Activated CD4-positive, alpha-beta memory T cell treated with anti-CD3 and anti-CD28 coated beads, Interleukin-2, amount 10 ng/mL, durations not matched to agents 7 days and 5 days (primary cell): ENCODE measurements around the gene PBOV1. TPM values are rescaled to one million over a fixed set of nuclear protein-coding genes. Genes with fewer than 3 reads are reported as not detected.
"Not testable (repeated sequence)": the region's sequence is repeated elsewhere in the genome, so short reads cannot be mapped to it uniquely, and the experiment has no call there.

Source experiments
- CTCF ChIA-PET: fragments of 350-600 bp; sonication (Branson Sonifier 250); formaldehyde crosslinking; loops from one replicate; lab custom pipeline; 2021; ENCODE audit warnings: antibody characterized with exemption, inconsistent platforms; lab: Charles Lee
- POLR2A ChIA-PET: fragments of 350-600 bp; sonication (Branson Sonifier 250); formaldehyde crosslinking; loops from one replicate; lab custom pipeline; 2021; ENCODE audit warnings: antibody characterized with exemption; lab: Charles Lee
- DNase-seq: peaks from one replicate; pipeline ENCODE4 v3.0.0-alpha.2; 2020
- H3K27ac Mint-ChIP-seq: one replicate; pipeline ENCODE4 v1.8.0; 2021; ENCODE audit warnings: mild to moderate bottlenecking, mixed read lengths
- H3K27me3 Mint-ChIP-seq: one replicate; pipeline ENCODE4 v1.8.0; 2021; ENCODE audit warnings: mixed read lengths
- H3K36me3 Mint-ChIP-seq: one replicate; pipeline ENCODE4 v1.8.0; 2021; ENCODE audit warnings: low read depth, mixed read lengths
- H3K4me1 Mint-ChIP-seq: one replicate; pipeline ENCODE4 v1.8.0; 2021; ENCODE audit warnings: mixed read lengths
- H3K4me3 Mint-ChIP-seq: one replicate; pipeline ENCODE4 v1.8.0; 2021; ENCODE audit warnings: mild to moderate bottlenecking, mixed read lengths
- H3K9me3 Mint-ChIP-seq: one replicate; pipeline ENCODE4 v1.8.0; 2021; ENCODE audit warnings: mixed read lengths
- total RNA-seq, 2 experiments: library from RNA; stranded (reverse); gene quantifications; one replicate each; pipeline ENCODE4 v1.2.3, GENCODE V29; 2021

The PBOV1 gene
- total RNA-seq, 2 experiments from 2014 or later = not detected

- Mint-ChIP-seq H3K36me3 (no peaks in the 10 kb centered on the region), H3K27me3 (peaks cover 22% of the 10 kb centered on the region)
- CTCF ChIA-PET = no interaction called here
Observed at GRCh38 chr6:138231381-138231886, 13.1 kb upstream of the PBOV1 start.

GRCh38 chr6:138230759-138231380 lies 12.6 kb upstream of the PBOV1 start:
- DNase-seq = no peak
- H3K4me3 Mint-ChIP-seq = no peak overlapping the region
- no peaks in the 10 kb centered on the region for H3K36me3 Mint-ChIP-seq
- peaks cover 22% of the 10 kb centered on the region for H3K27me3 Mint-ChIP-seq
- ChIA-PET POLR2A (no interaction called here), CTCF (no interaction called here)
- no peaks in the 10 kb centered on the region for H3K4me1 Mint-ChIP-seq
- H3K9me3 Mint-ChIP-seq = no peaks in the 10 kb centered on the region
- no peak overlapping the region for H3K27ac Mint-ChIP-seq

More at GRCh38 chr6:138231381-138231886, 13.1 kb upstream of the PBOV1 start:
- POLR2A ChIA-PET = no interaction called here
- Mint-ChIP-seq H3K4me1 (no peaks in the 10 kb centered on the region), H3K9me3 (no peaks in the 10 kb centered on the region), H3K27ac (no peak overlapping the region), H3K4me3 (no peak overlapping the region)
- DNase-seq = no peak

GRCh38 chr6:138230221-138230620 lies 11.9 kb upstream of the PBOV1 start:
- Mint-ChIP-seq H3K27ac (no peak overlapping the region), H3K4me3 (no peak overlapping the region), H3K4me1 (no peaks in the 10 kb centered on the region)

GRCh38 chr6:138229663-138230179 lies 11.4 kb upstream of the PBOV1 start:
- no peaks in the 10 kb centered on the region for H3K4me1 Mint-ChIP-seq
- CTCF ChIA-PET = no interaction called here
- POLR2A ChIA-PET = no interaction called here
- H3K27ac Mint-ChIP-seq = no peak overlapping the region
- no peaks in the 10 kb centered on the region for H3K36me3 Mint-ChIP-seq
- H3K4me3 Mint-ChIP-seq = no peak overlapping the region
- H3K27me3 Mint-ChIP-seq = peaks cover 22% of the 10 kb centered on the region
- no peak for DNase-seq
- H3K9me3 Mint-ChIP-seq = no peaks in the 10 kb centered on the region

More at GRCh38 chr6:138230221-138230620, 11.9 kb upstream of the PBOV1 start:
- H3K36me3 Mint-ChIP-seq = no peaks in the 10 kb centered on the region
- POLR2A ChIA-PET = no interaction called here
- DNase-seq = no peak
- CTCF ChIA-PET = no interaction called here
- peaks cover 22% of the 10 kb centered on the region for H3K27me3 Mint-ChIP-seq
- no peaks in the 10 kb centered on the region for H3K9me3 Mint-ChIP-seq

- no peak for DNase-seq
- no peaks in the 10 kb centered on the region for H3K4me1 Mint-ChIP-seq
- no peaks in the 10 kb centered on the region for H3K36me3 Mint-ChIP-seq
- H3K27me3 Mint-ChIP-seq = peaks cover 23% of the 10 kb centered on the region
- POLR2A ChIA-PET = no interaction called here
- no peaks in the 10 kb centered on the region for H3K9me3 Mint-ChIP-seq
- CTCF ChIA-PET = no interaction called here
- no peak overlapping the region for H3K27ac Mint-ChIP-seq
- no peak overlapping the region for H3K4me3 Mint-ChIP-seq
Observed at GRCh38 chr6:138229072-138229471, 10.8 kb upstream of the PBOV1 start.

- H3K27me3 Mint-ChIP-seq = peaks cover 28% of the 10 kb centered on the region
- no peaks in the 10 kb centered on the region for H3K9me3 Mint-ChIP-seq
- ChIA-PET POLR2A (no interaction called here), CTCF (no interaction called here)
- no peaks in the 10 kb centered on the region for H3K4me1 Mint-ChIP-seq
- H3K36me3 Mint-ChIP-seq = no peaks in the 10 kb centered on the region
- no peak overlapping the region for H3K4me3 Mint-ChIP-seq
- no peak for DNase-seq
- H3K27ac Mint-ChIP-seq = no peak overlapping the region
Observed at GRCh38 chr6:138227316-138227781, 9.1 kb upstream of the PBOV1 start.

GRCh38 chr6:138226700-138227315 lies 8.5 kb upstream of the PBOV1 start:
- H3K36me3 Mint-ChIP-seq = no peaks in the 10 kb centered on the region
- no peaks in the 10 kb centered on the region for H3K9me3 Mint-ChIP-seq
- no peak overlapping the region for H3K4me3 Mint-ChIP-seq
- ChIA-PET CTCF (no interaction called here), POLR2A (no interaction called here)
- H3K27ac Mint-ChIP-seq = no peak overlapping the region
- no peaks in the 10 kb centered on the region for H3K4me1 Mint-ChIP-seq
- H3K27me3 Mint-ChIP-seq = peaks cover 33% of the 10 kb centered on the region
- no peak for DNase-seq

- peaks cover 32% of the 10 kb centered on the region for H3K27me3 Mint-ChIP-seq
- CTCF ChIA-PET = no interaction called here
- no peaks in the 10 kb centered on the region for H3K36me3 Mint-ChIP-seq
- H3K4me1 Mint-ChIP-seq = no peaks in the 10 kb centered on the region
- H3K9me3 Mint-ChIP-seq = no peaks in the 10 kb centered on the region
- POLR2A ChIA-PET = no interaction called here
- no peak for DNase-seq
- H3K27ac Mint-ChIP-seq = no peak overlapping the region
- H3K4me3 Mint-ChIP-seq = no peak overlapping the region
Observed at GRCh38 chr6:138225953-138226352, 7.7 kb upstream of the PBOV1 start.

- H3K27ac Mint-ChIP-seq = no peak overlapping the region
- no peak for DNase-seq
- H3K4me1 Mint-ChIP-seq = no peaks in the 10 kb centered on the region
- no peaks in the 10 kb centered on the region for H3K9me3 Mint-ChIP-seq
- POLR2A ChIA-PET = no interaction called here
- H3K27me3 Mint-ChIP-seq = peaks cover 36% of the 10 kb centered on the region
- no peaks in the 10 kb centered on the region for H3K36me3 Mint-ChIP-seq
- CTCF ChIA-PET = no interaction called here
- no peak overlapping the region for H3K4me3 Mint-ChIP-seq
Observed at GRCh38 chr6:138222901-138223546, 4.7 kb upstream of the PBOV1 start.

GRCh38 chr6:138219901-138220300 lies 1.6 kb upstream of the PBOV1 start:
- H3K27me3 Mint-ChIP-seq = peaks cover 48% of the 10 kb centered on the region
- no peak overlapping the region for H3K27ac Mint-ChIP-seq
- H3K9me3 Mint-ChIP-seq = no peaks in the 10 kb centered on the region
- ChIA-PET CTCF (no interaction called here), POLR2A (no interaction called here)
- no peak overlapping the region for H3K4me3 Mint-ChIP-seq
- no peaks in the 10 kb centered on the region for H3K36me3 Mint-ChIP-seq
- DNase-seq = no peak
- no peaks in the 10 kb centered on the region for H3K4me1 Mint-ChIP-seq

- ChIA-PET POLR2A (no interaction called here), CTCF (no interaction called here)
- Mint-ChIP-seq H3K27me3 (peaks cover 47% of the 10 kb centered on the region), H3K4me1 (no peaks in the 10 kb centered on the region), H3K36me3 (no peaks in the 10 kb centered on the region), H3K4me3 (no peak overlapping the region), H3K27ac (no peak overlapping the region), H3K9me3 (no peaks in the 10 kb centered on the region)
- DNase-seq = no peak
Observed at GRCh38 chr6:138219398-138219797, 1.1 kb upstream of the PBOV1 start.

GRCh38 chr6:138215093-138215782 lies 3.1 kb downstream of the PBOV1 start:
- Mint-ChIP-seq H3K27ac (no peak overlapping the region), H3K4me1 (no peaks in the 10 kb centered on the region), H3K36me3 (no peaks in the 10 kb centered on the region), H3K27me3 (peaks cover 26% of the 10 kb centered on the region), H3K9me3 (no peaks in the 10 kb centered on the region), H3K4me3 (no peak overlapping the region)
- CTCF ChIA-PET = interaction anchor here (0.7 kb wide), 1 partner anchor 22 kb away, joined by 3 read pairs; no protein-coding TSS in a partner anchor
- DNase-seq = no peak
- POLR2A ChIA-PET = no interaction called here

GRCh38 chr6:138212530-138212929 lies 5.8 kb downstream of the PBOV1 start:
- POLR2A ChIA-PET, H3K4me1 Mint-ChIP-seq, H3K9me3 Mint-ChIP-seq, H3K4me3 Mint-ChIP-seq, DNase-seq, H3K27ac Mint-ChIP-seq, H3K36me3 Mint-ChIP-seq: not testable (repeated sequence)
- CTCF ChIA-PET = interaction anchor here (0.7 kb wide), 1 partner anchor 554 kb away, joined by 4 read pairs; no protein-coding TSS in a partner anchor
- H3K27me3 Mint-ChIP-seq = peaks cover 23% of the 10 kb centered on the region
